Colonic mucosa (tissue), 2 donors: ENCODE results near the gene PLCG2. TPM values are rescaled to one million over a fixed set of nuclear protein-coding genes. Genes with fewer than 3 reads are reported as not detected.

Experiments
- total RNA-seq, 2 donors: library from RNA; stranded (reverse); fragmentation: NEBNext Ultra II Directional in 1 of 2; extraction: Animal tissue kit (Norgen Biotek cat#: 25700) in 1 of 2; gene quantifications; one replicate each; pipeline ENCODE4 v1.2.1, GENCODE V29; 2021
- donor health status: DM: no; HTN: no; CAD: no.
- donor health status: DM: no; HTN: no; CAD: no.

PLCG2 gene
- total RNA-seq, 2 donors from 2014 or later, result 9.1 to 9.6 TPM

Other genes with a start within 250 kb of the PLCG2 start
- 1 to 10 TPM; 8.5 to 9.1 TPM for gene SDR42E1, start 232.2 kb downstream of the PLCG2 start, total RNA-seq